H1 (cell line): ENCODE measurements around the gene ARHGAP12.

ENCODE experiments used
- EGR1 ChIP-seq: IDR thresholded peaks from 2 replicates; pipeline ENCODE4 v1.6.1; 2011; ENCODE audit warnings: low read depth, low read length, borderline replicate concordance
- EP300 ChIP-seq, 2 experiments: IDR thresholded peaks; 1 replicate in 1 of 2; 2 replicates in 1 of 2; pipeline ENCODE4 v1.6.1; 2011 to 2012; ENCODE audit warnings: low read depth in 2 of 2, low read length in 2 of 2, mild to moderate bottlenecking in 2 of 2, borderline replicate concordance in 1 of 2, inconsistent platforms in 1 of 2, moderate library complexity in 1 of 2
- EZH2 ChIP-seq: fragments of 200-600 bp; sonication (generic); IDR thresholded peaks from 2 replicates; pipeline ENCODE4 v1.7.1; 2012; ENCODE audit warnings: low read depth, mild to moderate bottlenecking, moderate library complexity, low read length, inconsistent platforms; ENCODE audit not compliant: severe bottlenecking
- GABPA ChIP-seq: IDR thresholded peaks from 2 replicates; pipeline ENCODE4 v1.6.1; 2011; ENCODE audit warnings: mild to moderate bottlenecking, low read length, moderate library complexity, borderline replicate concordance; ENCODE audit not compliant: insufficient read depth
- JUN ChIP-seq: IDR thresholded peaks from 2 replicates; pipeline ENCODE4 v1.6.1; 2011; ENCODE audit warnings: low read depth, mild to moderate bottlenecking, improper control_type of control experiment, low read length
- PHF8 ChIP-seq: fragments of 200-600 bp; sonication (generic); conservative IDR thresholded peaks from 2 replicates; pipeline ENCODE4 v1.7.1; 2012; ENCODE audit warnings: low read depth, mild to moderate bottlenecking, inconsistent platforms, low read length, moderate library complexity
- POLR2A ChIP-seq, 2 experiments: IDR thresholded peaks; 1 replicate in 1 of 2; 2 replicates in 1 of 2; pipeline ENCODE4 v1.6.1; 2011; ENCODE audit warnings: low read depth in 2 of 2, low read length in 2 of 2, mild to moderate bottlenecking in 2 of 2; ENCODE audit errors: control extremely low read depth in 1 of 2
- POLR2AphosphoS5 ChIP-seq: IDR thresholded peaks from 2 replicates; pipeline ENCODE4 v1.6.1; 2011; ENCODE audit warnings: low read depth, low read length
- TCF12 ChIP-seq: IDR thresholded peaks from 2 replicates; pipeline ENCODE4 v1.6.1; 2011; ENCODE audit warnings: low read depth, mild to moderate bottlenecking, low read length
- YY1 ChIP-seq: IDR thresholded peaks from 2 replicates; pipeline ENCODE4 v1.6.1; 2011; ENCODE audit warnings: low read depth, mild to moderate bottlenecking, low read length
- TF ChIP-seq, protein P1 (sequence below), 3 experiments: IDR thresholded peaks; 1 replicate in 2 of 3; 2 replicates in 1 of 3; pipeline versions ENCODE4 v1.5.1 to v1.6.1; 2011; ENCODE audit warnings: low read length in 3 of 3, mild to moderate bottlenecking in 3 of 3, inconsistent platforms in 2 of 3, low read depth in 1 of 3, moderate library complexity in 1 of 3; ENCODE audit not compliant: insufficient read depth in 1 of 3; ENCODE audit errors: control extremely low read depth in 1 of 3

DNA sequence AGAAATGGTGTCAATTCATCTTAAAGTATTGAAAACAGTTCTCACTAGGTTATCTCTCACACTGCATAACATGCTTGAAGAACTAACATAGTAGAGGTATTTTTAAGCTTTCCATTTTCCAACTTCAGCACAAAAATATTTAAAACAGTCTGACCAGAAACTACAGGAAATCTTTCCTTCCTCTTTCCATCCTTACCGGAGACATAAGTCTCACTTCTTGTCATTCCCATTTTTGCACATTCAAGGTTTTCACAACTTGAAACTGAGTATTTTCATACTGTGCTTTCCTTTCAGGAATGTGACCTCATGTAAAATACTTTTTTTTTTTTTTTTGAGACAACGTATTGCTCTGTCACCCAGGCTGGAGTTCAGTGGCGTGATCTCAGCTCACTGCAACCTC is 45.2 kb downstream of the ARHGAP12 start:
- TF ChIP-seq EZH2 (no peak), POLR2AphosphoS5 (no peak), PHF8 (no peak), EP300 (IDR thresholded peaks at IDR 0.05; ENCODE audit: borderline replicate concordance in 1 of 2, low read depth in 2 of 2, low read length in 2 of 2) (no peak), JUN (no peak), EGR1 (no peak), YY1 (no peak), TCF12 (no peak), GABPA (no peak), POLR2A (IDR thresholded peaks at IDR 0.05; ENCODE audit: control extremely low read depth in 1 of 2, low read depth in 2 of 2, low read length in 2 of 2) (no peak)
- TF ChIP-seq, protein P1, sequence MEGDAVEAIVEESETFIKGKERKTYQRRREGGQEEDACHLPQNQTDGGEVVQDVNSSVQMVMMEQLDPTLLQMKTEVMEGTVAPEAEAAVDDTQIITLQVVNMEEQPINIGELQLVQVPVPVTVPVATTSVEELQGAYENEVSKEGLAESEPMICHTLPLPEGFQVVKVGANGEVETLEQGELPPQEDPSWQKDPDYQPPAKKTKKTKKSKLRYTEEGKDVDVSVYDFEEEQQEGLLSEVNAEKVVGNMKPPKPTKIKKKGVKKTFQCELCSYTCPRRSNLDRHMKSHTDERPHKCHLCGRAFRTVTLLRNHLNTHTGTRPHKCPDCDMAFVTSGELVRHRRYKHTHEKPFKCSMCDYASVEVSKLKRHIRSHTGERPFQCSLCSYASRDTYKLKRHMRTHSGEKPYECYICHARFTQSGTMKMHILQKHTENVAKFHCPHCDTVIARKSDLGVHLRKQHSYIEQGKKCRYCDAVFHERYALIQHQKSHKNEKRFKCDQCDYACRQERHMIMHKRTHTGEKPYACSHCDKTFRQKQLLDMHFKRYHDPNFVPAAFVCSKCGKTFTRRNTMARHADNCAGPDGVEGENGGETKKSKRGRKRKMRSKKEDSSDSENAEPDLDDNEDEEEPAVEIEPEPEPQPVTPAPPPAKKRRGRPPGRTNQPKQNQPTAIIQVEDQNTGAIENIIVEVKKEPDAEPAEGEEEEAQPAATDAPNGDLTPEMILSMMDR (IDR thresholded peaks at IDR 0.05; ENCODE audit: control extremely low read depth in 1 of 3, insufficient read depth in 1 of 3, low read depth in 1 of 3, low read length in 3 of 3): no peak
